GM12878 (cell line): ENCODE data around the gene KCNAB2. TPM values are rescaled to one million over a fixed set of nuclear protein-coding genes. Genes with fewer than 3 reads are reported as not detected.

ENCODE experiments used
- ATAC-seq: fragments of 200-7000 bp; cut with Tn5 transposase; 3 replicates; pipeline ENCODE4 v1.9.1; 2020; ENCODE audit warnings: mild to moderate bottlenecking, moderate library complexity
- BruUV-seq: library from RNA; stranded (reverse); fragments of 400-500 nt; replicated peaks from 2 replicates; lab custom pipeline; 2021; lab: Mats Ljungman, UMichigan
- CTCF ChIA-PET: fragments of 300-600 bp; sonication (Branson Sonifier 250); formaldehyde crosslinking; extraction: SDS; loops from one replicate; lab custom pipeline; 2021; ENCODE audit warnings: inconsistent platforms; lab: Yijun Ruan, JAX
- POLR2A ChIA-PET: fragments of 350-600 bp; formaldehyde crosslinking; extraction: SDS; loops from one replicate; lab custom pipeline; 2021; ENCODE audit warnings: inconsistent platforms; lab: Charles Lee
- RAD21 ChIA-PET: fragments of 300-600 bp; sonication (Branson Sonifier 250); formaldehyde crosslinking; loops from one replicate; lab custom pipeline; 2023; ENCODE audit warnings: antibody characterized with exemption; ENCODE audit not compliant: unreplicated experiment; lab: Charles Lee
- SMC1A ChIA-PET: fragments of 300-600 bp; sonication (Branson Sonifier 250); formaldehyde crosslinking; loops from one replicate; lab custom pipeline; 2023; ENCODE audit not compliant: unreplicated experiment, uncharacterized antibody; lab: Charles Lee
- DNase-seq: peaks from one replicate; pipeline ENCODE4 v3.0.0-alpha.2; 2011; ENCODE audit warnings: low read depth, low spot score
- FAIRE-seq: peaks from 3 replicates; lab custom pipeline; 2011; peaks lifted over from hg19 to GRCh38; lab: Jason Lieb, UNC
- H2AFZ ChIP-seq: 2 replicates; pipeline ENCODE4 v1.6.0; 2011; ENCODE audit warnings: low read depth, low read length, control low read depth; ENCODE audit not compliant: control insufficient read depth
- H3K27ac ChIP-seq: 2 replicates; pipeline ENCODE4 v1.5.1; 2011; ENCODE audit warnings: control low read depth; ENCODE audit not compliant: control insufficient read depth, insufficient read depth
- H3K27me3 ChIP-seq, 2 experiments: replicated peaks in 1 of 2; 2 replicates each; pipeline versions ENCODE4 v1.6.0 to v1.6.1; 2011; ENCODE audit warnings: low read length in 1 of 2; ENCODE audit not compliant: control insufficient read depth in 2 of 2, insufficient read depth in 2 of 2
- H3K36me3 ChIP-seq, 2 experiments: 2 replicates each; pipeline ENCODE4 v1.5.1; 2011; ENCODE audit warnings: low read length in 1 of 2; ENCODE audit not compliant: control insufficient read depth in 2 of 2, insufficient read depth in 2 of 2
- H3K4me1 ChIP-seq: 2 replicates; pipeline ENCODE4 v1.6.1; 2011; ENCODE audit warnings: mild to moderate bottlenecking, low read length, moderate library complexity, mixed read lengths; ENCODE audit not compliant: control insufficient read depth, insufficient read depth
- H3K4me2 ChIP-seq: 2 replicates; pipeline ENCODE4 v1.6.0; 2011; ENCODE audit warnings: control low read depth; ENCODE audit not compliant: control insufficient read depth, insufficient read depth
- H3K4me3 ChIP-seq: fragments of 200-600 bp; sonication (generic); 2 replicates; pipeline ENCODE4 v1.5.1; 2016
- H3K79me2 ChIP-seq: 2 replicates; pipeline ENCODE4 v1.6.0; 2011; ENCODE audit warnings: low read length; ENCODE audit not compliant: control insufficient read depth, insufficient read depth
- H3K9ac ChIP-seq: 2 replicates; pipeline ENCODE4 v1.8.0; 2011; ENCODE audit warnings: low read length, control low read depth, mixed read lengths; ENCODE audit not compliant: control insufficient read depth, insufficient read depth
- H3K9me3 ChIP-seq: replicated peaks from 3 replicates; pipeline ENCODE4 v1.5.1; 2011; ENCODE audit warnings: mild to moderate bottlenecking, low read length; ENCODE audit not compliant: control insufficient read depth, insufficient read depth
- H4K20me1 ChIP-seq: 2 replicates; pipeline ENCODE4 v1.6.0; 2011; ENCODE audit not compliant: control insufficient read depth, insufficient read depth
- IRF4 ChIP-seq: IDR thresholded peaks from 2 replicates; pipeline ENCODE4 v1.6.1; 2011; ENCODE audit warnings: low read depth, low read length
- LARP7 ChIP-seq: fragments of 450-650 bp; IDR thresholded peaks from 2 replicates; pipeline ENCODE4 v1.6.1; 2017; ENCODE audit warnings: mild to moderate bottlenecking
- MTA2 ChIP-seq: fragments of 450-650 bp; IDR thresholded peaks from 2 replicates; pipeline ENCODE4 v1.6.1; 2016; ENCODE audit warnings: low read depth, mild to moderate bottlenecking, moderate library complexity
- NFXL1 ChIP-seq: fragments of 450-650 bp; IDR thresholded peaks from 2 replicates; pipeline ENCODE4 v1.6.1; 2017; ENCODE audit warnings: antibody characterized with exemption, mild to moderate bottlenecking, borderline replicate concordance
- RBBP5 ChIP-seq: fragments of 200-600 bp; sonication (generic); conservative IDR thresholded peaks from 2 replicates; pipeline ENCODE4 v1.6.1; 2016
- SP1 ChIP-seq: IDR thresholded peaks from one replicate; pipeline ENCODE4 v1.6.1; 2011; ENCODE audit warnings: low read depth, low read length
- TARDBP ChIP-seq: IDR thresholded peaks from 2 replicates; pipeline ENCODE4 v1.6.1; 2016; ENCODE audit warnings: borderline replicate concordance
- ZNF384 ChIP-seq: IDR thresholded peaks from 2 replicates; pipeline ENCODE4 v1.6.1; 2012; ENCODE audit warnings: low read depth, mild to moderate bottlenecking, low read length, improper control_type of control experiment, borderline replicate concordance
- WGBS: methylation state at CpG from one replicate; pipeline ENCODE4 v1.1.6; 2016; ENCODE audit warnings: low lambda C conversion rate; ENCODE audit not compliant: insufficient replicate concordance, insufficient coverage; ENCODE audit errors: missing lambda C conversion rate; 5-methylcytosine and 5-hydroxymethylcytosine counted together
- in situ Hi-C: fragments of 300-500 bp; cut with MboI; formaldehyde crosslinking; loops from 9 replicates; pipeline ENCODE4 v1.14.3; 2018; ENCODE audit warnings: mixed read lengths
- intact Hi-C: fragments of 100-400 bp; cut with micrococcal nuclease; formaldehyde crosslinking; loops from one replicate; pipeline ENCODE4 v1.14.2; 2022; ENCODE audit not compliant: unreplicated experiment
- polyA plus RNA-seq, 11 experiments: library from polyadenylated mRNA; depleted of rRNA in 4 of 11; unstranded in 6 of 11; stranded (reverse) in 5 of 11; fragments of >200 nt; fragmentation: Nextera tagmentation in 4 of 11; fragmentation: Illumina TruSeq in 1 of 11; extraction: Ambion mirVana in 4 of 11; extraction: Trizol in 1 of 11; gene quantifications; 1 replicate in 1 of 11; 2 replicates in 10 of 11; pipeline versions ENCODE4 v1.2.1 to v1.2.3, GENCODE V29; 2011 to 2016; ENCODE audit warnings: inconsistent platforms in 2 of 11, missing spikeins in 2 of 11, low read depth in 1 of 11
- total RNA-seq, 4 experiments: library from RNA; depleted of rRNA in 3 of 4; stranded (reverse); fragments of >200 nt in 3 of 4; fragmentation: Illumina TruSeq in 1 of 4; extraction: Trizol in 1 of 4; gene quantifications; 2 replicates each; pipeline versions ENCODE4 v1.2.1 to v1.2.3, GENCODE V29; 2013 to 2021
- TF ChIP-seq, protein P1 (sequence below): IDR thresholded peaks from 2 replicates; pipeline ENCODE4 v1.6.1; 2011; ENCODE audit warnings: borderline replicate concordance, low read depth, mild to moderate bottlenecking, moderate library complexity, low read length; ENCODE audit not compliant: insufficient read depth, poor library complexity, severe bottlenecking
- TF ChIP-seq, protein P2 (sequence below): fragments of 450-650 bp; IDR thresholded peaks from 2 replicates; pipeline ENCODE4 v1.6.1; 2017; ENCODE audit warnings: mild to moderate bottlenecking
- TF ChIP-seq, protein P3 (sequence below): fragments of 450-650 bp; IDR thresholded peaks from 2 replicates; pipeline ENCODE4 v1.6.1; 2017; ENCODE audit warnings: low read depth, mild to moderate bottlenecking, moderate library complexity

Gene KCNAB2
- total and polyA plus RNA-seq, 10 of the 15 experiments (the other 5 are each of a cell fraction or from before 2014, with no cell fraction given): 2.9 to 123 (median 62.4) TPM

DNA sequence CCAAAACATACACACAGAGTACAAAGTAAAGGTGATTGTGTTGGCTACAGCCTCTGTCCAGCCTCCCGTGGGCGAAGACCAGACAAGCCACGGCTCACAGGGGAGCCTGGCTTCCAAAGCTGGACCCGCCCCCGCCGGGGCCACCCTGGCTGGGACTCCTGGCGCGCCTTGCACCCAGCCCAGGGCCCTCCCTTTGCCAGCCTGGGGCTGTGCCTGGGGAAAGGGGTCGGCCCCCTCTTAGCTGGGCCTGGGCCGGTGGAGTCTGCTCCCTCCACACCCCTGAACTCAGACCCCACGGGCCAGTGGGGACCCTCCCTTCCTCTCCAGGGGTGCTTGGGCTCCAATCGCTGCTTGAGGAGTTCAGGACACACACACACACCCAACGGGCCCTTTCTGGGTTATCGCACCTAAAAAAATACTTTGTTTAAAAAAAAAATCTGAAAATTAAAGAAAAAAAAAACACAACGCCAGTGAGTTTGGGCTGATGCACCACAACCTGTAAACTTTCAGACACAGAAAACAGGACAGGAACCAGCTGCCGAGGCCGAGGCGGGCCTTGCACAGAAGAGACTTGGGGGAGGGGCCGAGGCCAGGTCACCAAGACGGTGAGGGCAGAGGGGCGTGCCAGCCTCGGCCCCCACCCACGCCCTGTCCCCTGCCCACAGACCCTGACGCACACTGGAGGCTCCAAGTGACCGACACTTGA is 56.3 kb downstream of the KCNAB2 start:
- ChIA-PET CTCF (no interaction called here), RAD21 (no interaction called here)
- H3K9ac ChIP-seq: no peak overlapping the region
- no peak overlapping the region for H2AFZ ChIP-seq
- H4K20me1 ChIP-seq: no peaks in the 10 kb centered on the region
- no peaks in the 10 kb centered on the region for H3K27me3 ChIP-seq
- intact Hi-C loops: no loop called here
- no peak for FAIRE-seq
- in situ Hi-C loops: no loop called here
- no peak overlapping the region for H3K4me3 ChIP-seq
- TF ChIP-seq, protein P1, sequence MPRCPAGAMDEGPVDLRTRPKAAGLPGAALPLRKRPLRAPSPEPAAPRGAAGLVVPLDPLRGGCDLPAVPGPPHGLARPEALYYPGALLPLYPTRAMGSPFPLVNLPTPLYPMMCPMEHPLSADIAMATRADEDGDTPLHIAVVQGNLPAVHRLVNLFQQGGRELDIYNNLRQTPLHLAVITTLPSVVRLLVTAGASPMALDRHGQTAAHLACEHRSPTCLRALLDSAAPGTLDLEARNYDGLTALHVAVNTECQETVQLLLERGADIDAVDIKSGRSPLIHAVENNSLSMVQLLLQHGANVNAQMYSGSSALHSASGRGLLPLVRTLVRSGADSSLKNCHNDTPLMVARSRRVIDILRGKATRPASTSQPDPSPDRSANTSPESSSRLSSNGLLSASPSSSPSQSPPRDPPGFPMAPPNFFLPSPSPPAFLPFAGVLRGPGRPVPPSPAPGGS: peak; percentile 33
- no peak for TF ChIP-seq NFXL1
- no peak for TF ChIP-seq IRF4
- TF ChIP-seq, all 136 proteins: peak for 1
- SMC1A ChIA-PET: no interaction called here
- no peak overlapping the region for H3K27ac ChIP-seq
- peaks cover 0 to 8% of the 10 kb centered on the region in 2 experiments; a peak in 3 of 4 replicates for H3K36me3 ChIP-seq
- H3K79me2 ChIP-seq: no peaks in the 10 kb centered on the region
- no peaks in the 10 kb centered on the region for H3K9me3 ChIP-seq
- peak; percentile 9; the same call in 2 of the 3 replicates for ATAC-seq
- POLR2A ChIA-PET: no interaction called here
- no peak overlapping the region for H3K4me2 ChIP-seq
- no peak for DNase-seq
- no TSS peak for BruUV-seq
- no peaks in the 10 kb centered on the region for H3K4me1 ChIP-seq
- 38% methylated on average over 20 of the region's 25 CpGs for WGBS

DNA sequence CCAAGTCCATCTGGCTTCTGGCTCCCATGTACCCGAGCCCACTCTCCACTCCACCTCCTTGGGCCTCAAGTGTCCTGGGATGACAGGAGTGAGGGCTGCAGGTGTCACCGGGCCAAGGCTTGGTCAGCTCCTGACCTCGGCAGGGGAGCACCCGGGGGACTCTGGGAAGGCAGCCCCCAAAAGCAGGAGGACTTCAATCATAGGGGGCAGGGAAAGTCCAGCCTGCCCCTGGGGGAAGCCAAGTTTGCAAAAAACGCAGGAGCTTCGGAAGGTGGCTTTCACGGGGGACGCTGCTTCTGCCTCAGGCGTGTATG is 56.8 kb downstream of the KCNAB2 start:
- ChIA-PET SMC1A (no interaction called here), POLR2A (no interaction called here), RAD21 (no interaction called here), CTCF (no interaction called here)
- intact Hi-C loops: no loop called here
- DNase-seq: no peak
- Histone ChIP-seq H3K27ac (no peak overlapping the region), H4K20me1 (no peaks in the 10 kb centered on the region), H3K4me2 (no peak overlapping the region), H2AFZ (no peak overlapping the region), H3K27me3 (no peaks in the 10 kb centered on the region), H3K36me3 (peaks cover 0 to 8% of the 10 kb centered on the region in 2 experiments; a peak in 3 of 4 replicates), H3K4me1 (no peaks in the 10 kb centered on the region), H3K4me3 (no peak overlapping the region), H3K79me2 (no peaks in the 10 kb centered on the region), H3K9me3 (no peaks in the 10 kb centered on the region), H3K9ac (no peak overlapping the region)
- BruUV-seq: no TSS peak
- in situ Hi-C loops: no loop called here
- FAIRE-seq: no peak
- ATAC-seq: no peak
- 65% methylated on average over 9 of the region's 9 CpGs for WGBS
- no peak for TF ChIP-seq ZNF384
- no peak for TF ChIP-seq LARP7
- no peak for TF ChIP-seq MTA2
- TF ChIP-seq, protein P2, sequence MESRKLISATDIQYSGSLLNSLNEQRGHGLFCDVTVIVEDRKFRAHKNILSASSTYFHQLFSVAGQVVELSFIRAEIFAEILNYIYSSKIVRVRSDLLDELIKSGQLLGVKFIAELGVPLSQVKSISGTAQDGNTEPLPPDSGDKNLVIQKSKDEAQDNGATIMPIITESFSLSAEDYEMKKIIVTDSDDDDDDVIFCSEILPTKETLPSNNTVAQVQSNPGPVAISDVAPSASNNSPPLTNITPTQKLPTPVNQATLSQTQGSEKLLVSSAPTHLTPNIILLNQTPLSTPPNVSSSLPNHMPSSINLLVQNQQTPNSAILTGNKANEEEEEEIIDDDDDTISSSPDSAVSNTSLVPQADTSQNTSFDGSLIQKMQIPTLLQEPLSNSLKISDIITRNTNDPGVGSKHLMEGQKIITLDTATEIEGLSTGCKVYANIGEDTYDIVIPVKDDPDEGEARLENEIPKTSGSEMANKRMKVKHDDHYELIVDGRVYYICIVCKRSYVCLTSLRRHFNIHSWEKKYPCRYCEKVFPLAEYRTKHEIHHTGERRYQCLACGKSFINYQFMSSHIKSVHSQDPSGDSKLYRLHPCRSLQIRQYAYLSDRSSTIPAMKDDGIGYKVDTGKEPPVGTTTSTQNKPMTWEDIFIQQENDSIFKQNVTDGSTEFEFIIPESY: no peak
- TF ChIP-seq TARDBP: no peak
- TF ChIP-seq SP1: no peak
- TF ChIP-seq, protein P3, sequence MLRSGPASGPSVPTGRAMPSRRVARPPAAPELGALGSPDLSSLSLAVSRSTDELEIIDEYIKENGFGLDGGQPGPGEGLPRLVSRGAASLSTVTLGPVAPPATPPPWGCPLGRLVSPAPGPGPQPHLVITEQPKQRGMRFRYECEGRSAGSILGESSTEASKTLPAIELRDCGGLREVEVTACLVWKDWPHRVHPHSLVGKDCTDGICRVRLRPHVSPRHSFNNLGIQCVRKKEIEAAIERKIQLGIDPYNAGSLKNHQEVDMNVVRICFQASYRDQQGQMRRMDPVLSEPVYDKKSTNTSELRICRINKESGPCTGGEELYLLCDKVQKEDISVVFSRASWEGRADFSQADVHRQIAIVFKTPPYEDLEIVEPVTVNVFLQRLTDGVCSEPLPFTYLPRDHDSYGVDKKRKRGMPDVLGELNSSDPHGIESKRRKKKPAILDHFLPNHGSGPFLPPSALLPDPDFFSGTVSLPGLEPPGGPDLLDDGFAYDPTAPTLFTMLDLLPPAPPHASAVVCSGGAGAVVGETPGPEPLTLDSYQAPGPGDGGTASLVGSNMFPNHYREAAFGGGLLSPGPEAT: no peak
- no peak for TF ChIP-seq RBBP5
